HFFc6 (cell line): ENCODE data around the gene SGMS1. TPM values are rescaled to one million over a fixed set of nuclear protein-coding genes. Genes with fewer than 3 reads are reported as not detected.

Experiments used
- DNase-seq: peaks from one replicate; pipeline ENCODE4 v3.0.0-alpha.2; 2018
- H3K27ac Mint-ChIP-seq: 2 replicates; pipeline ENCODE4 v1.8.0; 2020; ENCODE audit warnings: mild to moderate bottlenecking, mixed read lengths
- H3K27me3 Mint-ChIP-seq: 2 replicates; pipeline ENCODE4 v1.8.0; 2021; ENCODE audit warnings: mild to moderate bottlenecking, moderate library complexity, mixed read lengths; ENCODE audit not compliant: insufficient read depth
- H3K36me3 Mint-ChIP-seq: 2 replicates; pipeline ENCODE4 v1.8.0; 2021; ENCODE audit warnings: low read depth, mixed read lengths
- H3K4me1 Mint-ChIP-seq: 2 replicates; pipeline ENCODE4 v1.8.0; 2020; ENCODE audit warnings: low read depth, mixed read lengths
- H3K4me3 Mint-ChIP-seq: 2 replicates; pipeline ENCODE4 v1.8.0; 2020; ENCODE audit warnings: mild to moderate bottlenecking, moderate library complexity, mixed read lengths
- H3K9me3 Mint-ChIP-seq: 2 replicates; pipeline ENCODE4 v1.8.0; 2020; ENCODE audit warnings: mild to moderate bottlenecking, mixed read lengths
- total RNA-seq, 6 experiments: library from RNA; stranded (reverse); fragmentation: NEBNext Ultra II Directional; extraction: Animal tissue kit (Norgen Biotek cat#: 25700); gene quantifications; 2 replicates in 1 of 6; 3 replicates in 5 of 6; pipeline ENCODE4 v1.2.3, GENCODE V29; 2021
- TF ChIP-seq, protein P1 (sequence below): fragments of 200-600 bp; sonication (generic); IDR thresholded peaks from 2 replicates; pipeline ENCODE4 v1.5.0; 2021; ENCODE audit warnings: antibody characterized with exemption, mild to moderate bottlenecking

SGMS1 gene
- total RNA-seq, 6 experiments from 2014 or later: 19.6 to 27.5 (median 24.6) TPM

DNA sequence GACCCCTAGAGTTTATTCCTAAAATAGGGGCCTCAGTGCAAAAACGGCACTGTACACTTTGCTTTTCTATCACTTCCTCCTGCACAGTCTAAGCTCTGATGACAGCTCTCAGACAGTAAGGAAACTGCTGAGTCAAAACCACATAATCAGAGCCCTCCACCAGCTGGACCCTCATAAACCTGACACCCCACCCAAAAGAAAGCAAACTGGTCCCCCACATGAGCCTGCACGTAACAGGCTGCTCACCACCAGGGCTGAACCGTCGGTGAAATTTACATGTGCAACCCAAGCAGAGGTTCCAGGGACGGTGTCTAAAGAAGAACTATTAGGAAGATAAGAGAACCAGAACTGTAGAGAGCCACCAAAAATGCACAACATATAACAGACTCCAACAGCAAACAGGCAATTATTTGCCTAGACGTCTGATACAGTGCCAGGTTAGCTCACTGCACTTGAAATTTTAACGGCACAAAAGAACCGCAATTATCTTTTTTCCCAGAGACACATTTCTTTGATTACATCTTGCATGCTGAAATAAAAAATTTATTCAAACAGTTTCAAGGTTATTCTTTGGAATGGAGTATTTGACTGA is 19.6 kb downstream of the SGMS1 start:
- H3K27me3 Mint-ChIP-seq: no peaks in the 10 kb centered on the region; the same call in 1 of the 2 replicates
- DNase-seq: peak; percentile 32
- H3K36me3 Mint-ChIP-seq: no peaks in the 10 kb centered on the region
- peaks cover 77% of the 10 kb centered on the region for H3K4me1 Mint-ChIP-seq
- peak overlapping the region; percentile 89 for H3K27ac Mint-ChIP-seq
- TF ChIP-seq, protein P1, sequence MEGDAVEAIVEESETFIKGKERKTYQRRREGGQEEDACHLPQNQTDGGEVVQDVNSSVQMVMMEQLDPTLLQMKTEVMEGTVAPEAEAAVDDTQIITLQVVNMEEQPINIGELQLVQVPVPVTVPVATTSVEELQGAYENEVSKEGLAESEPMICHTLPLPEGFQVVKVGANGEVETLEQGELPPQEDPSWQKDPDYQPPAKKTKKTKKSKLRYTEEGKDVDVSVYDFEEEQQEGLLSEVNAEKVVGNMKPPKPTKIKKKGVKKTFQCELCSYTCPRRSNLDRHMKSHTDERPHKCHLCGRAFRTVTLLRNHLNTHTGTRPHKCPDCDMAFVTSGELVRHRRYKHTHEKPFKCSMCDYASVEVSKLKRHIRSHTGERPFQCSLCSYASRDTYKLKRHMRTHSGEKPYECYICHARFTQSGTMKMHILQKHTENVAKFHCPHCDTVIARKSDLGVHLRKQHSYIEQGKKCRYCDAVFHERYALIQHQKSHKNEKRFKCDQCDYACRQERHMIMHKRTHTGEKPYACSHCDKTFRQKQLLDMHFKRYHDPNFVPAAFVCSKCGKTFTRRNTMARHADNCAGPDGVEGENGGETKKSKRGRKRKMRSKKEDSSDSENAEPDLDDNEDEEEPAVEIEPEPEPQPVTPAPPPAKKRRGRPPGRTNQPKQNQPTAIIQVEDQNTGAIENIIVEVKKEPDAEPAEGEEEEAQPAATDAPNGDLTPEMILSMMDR: peak; percentile 23; the same call in 1 of the 2 replicates
- H3K4me3 Mint-ChIP-seq: peak overlapping the region; percentile 81
- no peaks in the 10 kb centered on the region for H3K9me3 Mint-ChIP-seq

DNA sequence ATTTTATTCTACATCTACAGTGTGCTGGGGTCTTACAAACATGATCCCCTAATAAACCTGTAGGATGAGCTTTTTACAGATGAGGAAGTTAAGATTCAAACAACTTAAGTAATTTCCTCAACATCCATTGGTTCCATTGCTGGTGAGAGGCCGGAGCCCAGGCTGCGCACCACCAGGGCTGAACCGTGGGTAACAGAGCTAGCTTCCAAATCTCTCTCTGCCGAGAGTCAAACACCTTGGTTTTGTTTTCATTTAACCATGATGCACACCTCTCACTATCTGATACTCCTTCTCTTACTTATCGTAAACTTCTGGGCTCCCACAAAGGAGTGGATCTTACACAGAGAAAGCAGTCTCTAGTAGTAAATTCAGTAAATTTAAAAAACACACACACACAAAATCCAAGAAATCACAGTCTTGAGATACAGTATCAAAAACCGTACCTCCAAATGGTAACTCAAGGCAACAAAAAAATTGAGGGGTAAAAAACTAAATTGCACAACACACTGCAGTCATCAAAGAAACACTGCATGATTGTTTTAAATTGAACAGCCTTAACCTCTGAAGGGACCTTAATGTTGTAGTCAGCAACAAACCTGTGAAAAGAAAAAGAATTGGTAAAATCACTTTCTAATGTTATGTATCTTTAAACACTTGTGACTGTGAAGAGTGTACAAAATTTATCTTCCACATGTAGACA is 20.5 kb downstream of the SGMS1 start:
- H3K27ac Mint-ChIP-seq: no peak overlapping the region
- TF ChIP-seq, protein P1: no peak
- H3K27me3 Mint-ChIP-seq: no peaks in the 10 kb centered on the region; the same call in 1 of the 2 replicates
- no peaks in the 10 kb centered on the region for H3K9me3 Mint-ChIP-seq
- peak overlapping the region; percentile 22 for H3K4me3 Mint-ChIP-seq
- no peak for DNase-seq
- no peaks in the 10 kb centered on the region for H3K36me3 Mint-ChIP-seq
- peaks cover 77% of the 10 kb centered on the region for H3K4me1 Mint-ChIP-seq

DNA sequence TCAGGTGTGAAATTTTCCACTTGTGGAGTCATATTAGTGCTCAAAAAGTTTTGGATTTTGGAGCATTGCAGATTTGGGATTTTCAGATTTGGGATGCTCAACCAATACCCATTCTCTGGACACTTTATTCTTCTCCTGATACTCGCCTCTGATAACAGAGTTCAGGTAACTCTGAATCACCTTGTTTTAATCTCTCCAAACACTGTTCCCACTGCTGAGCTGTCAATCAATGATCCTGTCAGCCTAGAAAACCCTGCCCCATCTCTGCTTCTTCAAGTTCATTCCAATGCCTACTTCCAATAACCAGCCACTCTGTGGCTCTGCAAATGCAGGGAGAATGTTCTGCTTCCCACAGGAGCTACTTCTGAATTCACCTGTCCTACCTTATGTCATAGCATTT is 21.8 kb downstream of the SGMS1 start:
- no peaks in the 10 kb centered on the region for H3K9me3 Mint-ChIP-seq
- TF ChIP-seq, protein P1: no peak
- no peaks in the 10 kb centered on the region; the same call in 1 of the 2 replicates for H3K27me3 Mint-ChIP-seq
- H3K36me3 Mint-ChIP-seq: no peaks in the 10 kb centered on the region
- H3K4me1 Mint-ChIP-seq: peaks cover 68% of the 10 kb centered on the region
- H3K4me3 Mint-ChIP-seq: no peak overlapping the region
- H3K27ac Mint-ChIP-seq: no peak overlapping the region
- no peak for DNase-seq

DNA sequence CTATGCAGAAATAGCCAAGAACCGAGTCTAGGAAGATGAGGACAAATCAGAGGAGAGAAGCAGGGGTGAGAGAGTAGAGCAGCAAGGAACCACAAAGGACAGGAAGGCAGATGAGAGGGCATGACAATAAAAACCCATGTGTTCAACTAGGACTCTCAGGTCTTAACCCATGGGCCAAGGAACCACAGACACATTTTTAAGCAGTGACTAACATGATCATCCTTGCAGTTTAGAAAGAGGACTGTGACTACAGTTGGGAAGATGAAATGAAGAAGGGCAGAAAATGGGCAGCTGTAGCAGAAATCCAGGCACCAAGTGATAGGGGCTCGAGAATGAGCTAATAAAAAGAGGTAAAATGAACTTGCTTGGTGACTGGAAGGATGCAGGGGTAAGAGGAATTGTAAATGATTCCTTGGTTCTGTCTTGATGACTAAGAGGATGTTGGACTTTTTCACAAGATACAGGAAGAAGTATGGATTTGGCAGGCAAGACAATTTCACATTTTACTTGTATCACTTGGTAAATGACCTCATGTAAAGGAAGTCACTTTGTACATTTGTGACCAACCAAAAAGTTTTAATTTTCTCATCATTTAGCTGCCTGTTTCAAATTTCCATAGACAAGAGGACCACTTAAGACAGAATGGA is 22.8 kb downstream of the SGMS1 start:
- Mint-ChIP-seq H3K9me3 (no peaks in the 10 kb centered on the region), H3K36me3 (no peaks in the 10 kb centered on the region), H3K27ac (peak overlapping the region; percentile 34), H3K4me3 (no peak overlapping the region), H3K4me1 (peaks cover 60% of the 10 kb centered on the region), H3K27me3 (no peaks in the 10 kb centered on the region; the same call in 1 of the 2 replicates)
- DNase-seq: no peak
- TF ChIP-seq, protein P1: no peak

DNA sequence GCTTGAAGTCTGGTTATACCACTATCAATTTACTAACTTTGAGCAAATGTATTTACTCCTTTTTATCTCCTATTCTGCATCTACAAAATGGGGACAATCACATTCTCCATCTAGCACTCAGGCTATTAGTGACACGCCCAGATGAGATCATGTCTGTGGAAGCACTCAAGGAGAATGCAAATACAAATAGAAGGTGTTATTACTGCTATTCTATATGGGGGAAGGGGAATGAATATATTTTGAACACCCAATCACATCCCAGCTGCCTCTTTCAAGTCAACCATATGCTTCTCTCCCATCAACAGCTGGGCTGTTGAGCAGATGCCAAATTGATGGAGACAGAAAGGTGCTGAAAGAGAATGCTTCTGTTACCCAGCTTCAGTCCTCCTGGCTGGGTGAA is 23.5 kb downstream of the SGMS1 start:
- TF ChIP-seq, protein P1: no peak
- Mint-ChIP-seq H3K9me3 (no peaks in the 10 kb centered on the region), H3K4me3 (no peak overlapping the region), H3K4me1 (peaks cover 53% of the 10 kb centered on the region), H3K27ac (no peak overlapping the region), H3K36me3 (no peaks in the 10 kb centered on the region), H3K27me3 (no peaks in the 10 kb centered on the region; the same call in 1 of the 2 replicates)
- no peak for DNase-seq
